Activated T-cell treated with anti-CD3 and anti-CD28 coated beads for 4 hours (primary cell): ENCODE data around the gene LYPD6B.

Experiments used
- DNase-seq: peaks from one replicate; pipeline ENCODE4 v3.0.0-alpha.2; 2020

The LYPD6B gene

DNA sequence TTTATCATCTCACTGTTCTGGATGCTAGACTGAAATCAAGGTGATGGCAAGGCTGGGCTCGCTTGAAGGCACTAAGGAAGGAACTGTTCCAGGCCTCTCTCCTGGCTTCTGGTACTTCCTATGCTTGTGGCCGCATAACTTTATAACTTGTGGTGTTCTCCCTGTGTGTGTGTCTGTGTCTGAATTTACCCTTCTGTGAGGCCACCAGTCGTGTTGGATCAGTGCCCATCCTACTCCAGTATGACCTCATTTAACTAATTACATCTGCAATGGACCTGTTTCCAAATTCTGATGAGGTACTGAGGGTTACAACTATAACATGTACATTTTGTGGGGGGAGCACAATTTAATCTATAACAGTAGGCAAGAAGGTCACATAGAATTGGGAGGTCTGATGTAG lies 41.6 kb downstream of the LYPD6B start:
- DNase-seq = no peak

DNA sequence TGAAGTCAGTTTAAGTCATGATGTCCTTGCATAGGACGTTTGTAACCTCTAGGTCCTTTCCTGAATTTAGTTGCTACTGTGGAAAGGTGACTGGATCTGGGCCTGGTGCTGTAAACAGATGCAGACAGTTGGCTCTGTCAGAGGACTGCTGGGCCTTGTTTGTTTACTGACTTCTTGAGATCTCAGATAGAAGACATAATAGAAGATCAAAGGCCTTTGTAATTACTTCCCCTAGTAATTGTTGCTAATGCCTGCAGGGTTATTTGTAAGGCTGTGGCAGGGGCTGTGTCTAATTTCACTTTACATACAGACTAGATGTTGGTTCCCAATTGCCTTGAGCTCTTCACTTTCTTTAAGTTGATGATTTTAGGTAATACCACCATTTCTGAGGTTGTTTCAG lies 42.5 kb downstream of the LYPD6B start:
- DNase-seq = no peak

DNA sequence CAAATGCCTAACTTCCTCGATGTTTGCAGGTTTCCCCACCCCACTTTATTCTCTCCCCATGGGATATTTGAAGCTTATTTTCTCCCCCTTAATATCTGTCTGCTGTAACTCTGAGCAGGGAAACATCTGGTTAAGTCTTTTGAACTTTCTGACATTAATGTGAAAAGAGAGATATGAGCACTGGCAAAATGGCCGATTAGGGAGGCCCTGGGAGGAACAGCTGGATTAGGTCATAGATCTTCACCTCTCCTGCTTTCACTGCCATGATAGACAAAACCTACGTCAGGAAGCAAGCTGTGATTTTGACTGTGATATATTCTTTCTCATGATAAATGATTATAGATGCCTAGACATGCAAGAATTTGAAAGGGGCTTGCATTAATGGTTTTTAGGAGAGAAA lies 43.6 kb downstream of the LYPD6B start:
- no peak for DNase-seq

DNA sequence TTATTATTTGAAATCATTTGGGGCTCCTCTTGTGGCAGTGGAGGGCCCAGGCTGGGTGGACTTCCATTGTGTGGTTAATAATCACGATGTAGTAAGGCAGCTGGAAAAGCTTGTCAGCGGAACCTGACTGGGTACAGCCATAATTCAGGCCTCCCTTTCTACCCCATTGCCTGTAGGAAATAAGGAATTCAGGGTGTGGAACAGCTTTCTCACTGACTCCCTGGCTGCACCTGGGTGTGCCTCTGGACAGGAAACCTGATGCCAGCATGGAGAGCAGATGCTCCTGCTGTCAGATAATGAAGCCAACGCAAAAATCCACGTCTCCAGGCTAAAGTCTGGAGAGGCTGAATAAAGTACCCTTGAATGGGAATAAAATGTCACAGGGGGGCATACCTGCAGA lies 44.2 kb downstream of the LYPD6B start:
- no peak for DNase-seq

DNA sequence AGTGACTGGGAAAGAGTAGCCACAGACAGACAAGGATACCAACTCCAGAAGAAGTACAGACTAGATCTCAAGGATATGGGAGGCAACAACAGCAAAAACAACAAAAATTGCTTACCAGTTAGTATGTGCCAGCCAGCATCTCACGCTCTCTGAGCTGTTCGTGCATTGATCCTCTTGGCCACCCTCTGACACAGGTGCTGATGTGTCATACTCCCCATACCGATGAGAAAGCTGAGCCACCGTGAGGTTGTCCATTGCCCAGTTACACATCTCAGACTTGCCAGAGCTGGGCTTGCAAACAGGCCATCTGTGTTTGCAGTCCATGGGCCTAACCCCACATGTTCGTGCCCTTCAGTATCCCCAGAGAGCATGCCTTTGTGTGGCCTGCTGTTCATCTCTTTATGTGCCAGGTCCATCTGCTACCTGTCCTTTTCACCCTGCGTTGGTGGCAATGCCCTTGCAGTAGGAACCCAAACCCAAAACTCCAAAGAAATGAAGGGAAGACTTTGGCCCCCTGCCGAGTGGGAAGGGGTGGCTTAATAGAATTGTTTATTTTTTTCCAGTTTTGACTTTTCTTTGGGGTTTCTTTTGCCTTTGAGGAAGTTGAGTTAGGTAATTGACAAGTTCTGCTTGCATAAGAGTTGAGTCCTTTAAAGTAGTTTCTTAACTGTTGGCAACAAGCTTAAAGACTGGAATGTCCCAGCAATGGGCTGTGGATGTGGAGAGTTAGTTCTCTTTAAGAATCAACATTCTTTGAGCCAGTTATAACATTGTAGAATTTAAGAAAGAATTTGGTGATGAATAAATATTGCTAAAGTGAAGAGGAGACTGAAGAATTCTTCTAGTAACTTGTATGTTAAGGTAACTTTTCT lies 46.7 kb downstream of the LYPD6B start:
- DNase-seq = no peak

DNA sequence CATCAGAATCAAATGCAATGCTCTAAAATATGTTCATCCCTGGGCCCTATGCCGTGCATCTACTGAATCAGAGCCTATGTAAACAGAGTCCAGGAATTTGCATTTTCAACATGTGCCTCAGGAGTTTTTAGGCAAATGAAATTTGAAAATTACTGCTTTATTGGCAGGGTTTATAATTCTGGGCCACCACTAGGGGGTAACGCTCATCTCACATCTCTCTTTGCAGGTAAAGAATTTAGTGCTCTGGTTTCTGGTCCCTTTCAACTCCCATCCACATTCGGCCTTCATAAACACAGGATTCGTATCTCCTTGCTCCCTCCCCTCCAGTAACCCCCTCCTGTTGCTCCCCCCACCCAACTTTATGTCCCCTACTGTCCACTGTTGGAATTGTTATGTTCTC lies 49.3 kb downstream of the LYPD6B start:
- no peak for DNase-seq

DNA sequence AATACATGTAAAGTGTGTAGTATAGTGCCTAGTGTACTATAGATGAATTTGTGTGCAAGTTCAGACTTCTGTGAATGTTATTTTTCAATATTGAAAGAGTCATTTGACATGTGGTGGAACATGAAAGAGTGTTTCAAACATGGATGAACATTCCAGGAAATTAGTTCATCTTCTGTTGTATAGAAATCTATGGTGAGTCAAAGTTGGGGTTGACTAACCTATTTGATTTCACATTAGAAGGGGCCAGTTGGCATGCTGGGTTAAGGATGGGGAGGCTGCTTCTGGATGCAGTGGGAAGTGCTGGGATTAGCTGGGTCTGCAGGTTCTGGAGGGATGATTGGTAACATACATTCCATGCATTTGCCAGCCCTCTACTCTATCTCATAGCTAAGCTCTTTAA lies 50.6 kb downstream of the LYPD6B start:
- no peak for DNase-seq

DNA sequence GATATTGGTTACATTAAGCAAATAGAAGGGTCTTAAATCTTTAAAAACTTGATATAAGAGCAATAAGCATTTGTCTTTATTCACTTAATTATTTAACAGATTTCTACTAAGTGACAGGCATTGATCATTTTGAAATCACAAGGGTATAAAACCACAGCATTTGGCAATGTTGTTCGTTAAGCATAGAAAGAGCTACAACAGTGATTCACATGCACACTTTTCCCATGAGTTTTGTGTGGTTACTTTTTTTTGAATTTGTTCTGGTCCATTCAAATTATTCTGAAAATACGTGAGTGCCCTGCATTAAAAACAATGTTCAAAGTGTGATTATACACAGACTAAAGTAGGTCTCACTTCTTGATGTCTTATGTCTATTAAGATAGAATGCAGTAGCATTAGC lies 52.2 kb downstream of the LYPD6B start:
- no peak for DNase-seq

DNA sequence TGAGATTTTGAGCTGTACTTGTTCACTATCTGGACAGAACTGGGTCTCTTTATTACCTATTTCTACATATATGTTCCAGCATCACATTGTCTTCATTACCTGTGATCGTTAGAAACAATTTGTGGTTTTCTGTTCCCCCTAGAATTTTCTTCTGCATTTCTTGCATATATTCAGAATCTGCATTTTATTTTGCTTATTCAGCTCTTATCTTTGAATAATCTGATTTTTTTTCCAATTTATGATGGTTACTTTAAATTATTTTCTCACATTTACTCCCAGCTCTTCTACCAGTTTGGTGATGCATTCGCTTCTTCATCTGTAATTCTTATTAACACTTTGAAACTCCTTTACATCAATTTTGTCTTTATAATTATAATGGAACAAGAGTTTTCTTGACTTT lies 55.1 kb downstream of the LYPD6B start:
- DNase-seq = no peak

DNA sequence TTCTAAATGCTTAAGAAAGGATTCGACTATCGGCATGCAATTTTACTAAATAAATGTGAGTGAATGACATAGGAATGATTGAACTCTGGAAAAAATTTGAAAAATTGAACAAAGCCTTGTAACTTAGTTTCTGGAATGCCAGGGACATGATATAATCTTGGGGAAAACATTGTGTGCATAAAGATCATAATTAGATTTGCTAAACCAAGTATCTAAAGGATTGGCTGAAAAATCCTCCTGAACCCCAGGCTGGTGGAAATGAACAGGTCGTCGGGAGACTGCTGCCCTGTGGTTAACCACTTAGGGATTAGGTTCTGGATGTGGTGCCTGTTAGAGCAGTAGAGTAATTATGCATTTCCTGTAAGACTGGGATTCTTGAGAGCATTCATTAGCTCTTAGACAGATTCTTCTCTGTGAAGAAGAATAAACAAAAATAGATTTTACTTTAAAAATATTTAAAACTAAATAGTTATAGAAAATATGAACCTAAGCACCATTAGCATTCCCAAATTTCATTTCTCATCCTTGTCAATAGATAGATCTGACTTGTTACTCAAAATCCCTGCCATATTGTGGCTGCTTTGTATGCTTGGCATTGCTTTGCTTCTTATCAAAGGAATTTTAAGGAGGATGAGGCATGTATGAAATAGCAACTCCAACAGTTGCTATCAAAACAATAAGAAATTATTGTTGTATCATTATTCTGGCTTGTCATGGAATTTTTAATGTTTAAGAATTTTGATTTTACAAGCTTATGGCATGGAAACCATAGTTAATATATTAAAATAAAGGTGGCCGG lies 55.9 kb downstream of the LYPD6B start:
- DNase-seq = no peak

DNA sequence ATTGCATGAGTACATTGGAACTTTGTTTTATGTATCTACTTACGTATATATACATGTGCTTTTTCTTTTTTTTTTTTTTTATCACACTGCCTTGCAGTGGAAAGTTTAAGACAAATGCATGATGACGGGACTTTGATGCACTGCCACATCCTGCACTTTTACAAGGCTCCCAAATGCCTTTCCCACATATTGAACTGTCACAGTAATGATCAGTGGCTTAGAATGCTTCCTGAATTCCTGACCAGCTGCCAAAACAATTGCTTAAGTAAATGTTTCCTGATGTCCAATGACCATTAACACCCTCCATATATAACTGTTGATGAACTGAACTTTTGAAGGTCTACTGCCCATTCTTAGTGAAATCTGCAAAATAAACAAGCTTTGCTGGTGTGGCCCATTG lies 60.2 kb downstream of the LYPD6B start:
- DNase-seq = no peak

DNA sequence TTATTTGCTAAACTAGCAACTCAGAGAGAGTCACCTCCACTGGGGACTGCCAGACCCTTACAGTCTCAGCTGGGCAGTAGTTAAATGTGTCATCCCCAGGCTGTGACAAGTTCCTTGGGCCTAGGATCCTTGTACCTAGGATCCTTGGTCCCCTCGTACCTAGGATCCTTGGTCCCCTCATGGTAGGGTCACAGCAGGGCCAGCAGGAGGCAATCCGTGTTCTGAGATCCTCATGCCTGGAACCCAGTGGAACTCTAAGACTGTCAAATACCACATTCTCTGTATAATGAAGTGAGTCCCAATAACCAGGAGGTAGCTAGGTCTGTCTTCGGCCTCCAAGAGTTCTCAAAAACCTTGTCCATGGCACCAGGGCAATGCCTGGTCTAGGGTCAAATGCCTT lies 60.8 kb downstream of the LYPD6B start:
- DNase-seq = no peak

DNA sequence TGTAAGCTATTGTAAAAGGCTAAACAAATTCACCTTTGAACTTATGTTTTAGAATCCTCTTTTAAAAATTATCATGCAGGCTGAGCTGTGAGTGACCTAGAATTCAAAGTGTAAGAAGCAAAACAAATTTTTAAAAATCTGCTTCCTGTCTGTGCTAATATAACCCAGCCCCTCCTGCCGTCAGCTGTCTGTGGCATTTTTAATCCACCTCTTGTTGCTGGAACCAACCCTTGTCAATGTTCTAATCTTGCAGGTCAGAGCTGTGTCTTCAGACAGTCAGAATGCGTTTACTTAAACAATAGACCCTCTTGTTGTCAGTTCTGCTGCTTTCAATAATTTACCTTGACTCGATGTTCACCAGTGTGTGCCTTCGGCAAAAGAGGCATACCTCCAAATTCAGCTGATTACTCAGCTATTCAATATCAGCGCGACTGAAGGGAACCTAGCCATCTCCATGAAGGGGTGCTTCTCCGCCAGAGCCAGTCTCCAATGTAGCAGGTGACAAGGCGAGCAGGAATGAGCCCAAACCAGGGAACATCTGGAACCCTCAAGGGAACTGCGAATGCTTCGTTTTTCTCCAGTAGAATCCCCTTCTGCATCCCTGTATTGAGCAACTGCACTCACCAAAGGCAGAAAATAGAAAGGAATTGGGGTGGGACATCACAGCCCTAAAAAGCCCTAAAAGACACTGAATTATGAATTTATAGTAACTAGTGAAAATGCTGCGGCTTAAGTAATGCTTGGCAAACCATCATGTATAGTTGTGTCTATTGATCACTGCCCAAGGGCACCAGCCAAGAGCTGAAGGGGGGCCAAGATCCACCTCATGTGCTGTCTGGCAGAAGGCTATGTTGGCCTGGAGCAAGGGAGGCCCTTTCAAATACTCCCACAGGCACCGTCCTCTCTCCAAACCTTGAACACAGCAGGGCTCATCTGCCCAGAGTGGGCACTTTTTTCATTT lies 62.5 kb downstream of the LYPD6B start:
- DNase-seq = no peak

DNA sequence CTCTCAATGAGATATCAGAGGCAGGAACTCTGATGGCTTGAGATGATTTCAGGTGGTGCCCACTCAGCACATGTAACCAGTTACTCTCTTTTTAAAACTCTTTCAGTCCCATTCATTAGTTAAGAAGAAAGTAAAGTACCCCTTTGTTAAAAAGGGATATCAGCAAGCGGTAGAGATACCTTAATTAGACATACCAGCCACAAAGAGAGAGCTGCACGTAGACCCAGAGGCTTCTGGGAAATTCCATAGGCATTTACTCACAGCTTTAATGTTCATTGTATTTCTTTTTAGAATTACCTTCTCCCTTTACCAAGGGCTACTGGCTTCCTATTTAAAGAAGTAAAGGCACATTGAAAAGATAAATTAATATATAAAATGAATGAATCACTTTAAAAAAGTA lies 63.3 kb downstream of the LYPD6B start:
- no peak for DNase-seq

DNA sequence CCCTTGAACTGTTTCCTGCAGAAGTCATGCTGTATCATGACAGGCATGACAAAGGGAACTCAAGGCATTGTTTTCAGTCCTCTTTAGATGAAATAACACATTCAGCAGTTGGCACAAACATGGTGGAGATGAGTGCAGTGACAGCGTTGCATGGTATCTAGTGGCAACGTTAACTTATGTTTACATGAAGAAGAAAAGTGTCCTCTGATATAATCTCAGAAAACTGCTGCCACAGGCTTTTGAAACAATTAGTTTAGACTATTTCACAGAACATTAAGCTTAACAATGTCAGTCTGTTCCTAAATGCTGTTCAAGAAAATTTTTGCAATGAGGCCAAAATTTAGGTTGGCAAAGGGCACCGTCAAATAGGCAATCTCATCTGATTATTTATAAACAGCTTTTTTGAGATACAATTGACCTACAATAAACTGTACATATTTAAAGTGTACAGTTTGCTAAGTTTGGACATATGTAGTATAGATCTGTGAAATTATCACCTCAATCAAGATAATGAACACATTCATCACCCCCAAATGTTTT lies 64.7 kb downstream of the LYPD6B start:
- no peak for DNase-seq

DNA sequence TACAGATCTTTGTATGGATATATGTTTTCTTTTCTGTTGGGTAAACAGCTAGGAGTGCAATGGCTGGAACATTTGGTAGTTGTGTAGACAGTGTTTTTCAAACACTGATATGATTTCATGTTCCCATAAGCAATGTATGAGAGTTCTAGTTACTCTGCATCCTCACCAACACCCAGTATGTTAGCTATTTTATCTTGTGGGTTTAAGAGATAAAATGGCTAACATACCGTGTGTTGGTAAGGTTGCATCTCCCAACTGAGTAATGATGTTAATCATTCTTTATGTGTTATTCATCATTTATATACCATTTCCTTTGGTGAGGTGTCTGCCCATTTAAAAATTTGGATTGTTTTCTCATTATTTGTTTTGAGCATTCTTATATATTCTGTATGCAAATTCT lies 65.7 kb downstream of the LYPD6B start:
- DNase-seq = no peak

DNA sequence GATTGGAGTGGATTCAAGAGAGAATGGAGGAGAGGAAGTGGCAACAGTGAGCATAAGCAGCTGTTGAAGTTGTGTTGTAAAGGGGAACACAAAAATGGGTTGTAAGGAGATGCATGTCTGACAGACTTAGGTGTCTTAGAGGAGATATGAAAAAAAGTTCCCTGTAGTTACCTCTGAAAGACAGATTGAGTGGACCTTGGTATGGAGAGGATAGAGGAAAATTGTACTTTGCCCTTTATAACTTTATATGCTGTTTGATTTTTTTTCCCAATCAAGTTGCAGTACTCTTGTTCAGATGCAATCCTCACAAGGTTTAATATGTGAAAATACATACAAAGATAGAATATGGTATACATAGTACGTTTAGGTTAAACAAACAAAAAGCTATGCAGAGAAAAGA lies 73.6 kb downstream of the LYPD6B start:
- no peak for DNase-seq

DNA sequence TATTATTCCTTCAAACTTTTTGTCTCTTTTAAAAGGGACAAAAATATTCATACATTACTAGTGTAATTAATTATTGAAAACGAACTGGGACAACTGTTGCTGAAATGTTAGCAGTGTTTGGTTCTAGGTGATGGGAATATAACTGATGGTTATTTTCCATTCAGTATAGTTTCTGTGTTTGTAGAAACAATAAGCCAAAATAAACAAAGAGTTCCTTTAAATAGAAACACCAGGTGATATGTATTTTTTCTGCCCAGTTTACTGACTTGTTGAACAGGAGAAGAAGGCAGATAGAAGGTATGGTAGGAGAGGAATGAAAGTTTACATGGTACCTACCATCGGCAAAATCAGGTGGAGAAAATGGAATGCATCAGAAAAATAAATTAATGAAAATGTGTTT lies 74.2 kb downstream of the LYPD6B start:
- DNase-seq = no peak

DNA sequence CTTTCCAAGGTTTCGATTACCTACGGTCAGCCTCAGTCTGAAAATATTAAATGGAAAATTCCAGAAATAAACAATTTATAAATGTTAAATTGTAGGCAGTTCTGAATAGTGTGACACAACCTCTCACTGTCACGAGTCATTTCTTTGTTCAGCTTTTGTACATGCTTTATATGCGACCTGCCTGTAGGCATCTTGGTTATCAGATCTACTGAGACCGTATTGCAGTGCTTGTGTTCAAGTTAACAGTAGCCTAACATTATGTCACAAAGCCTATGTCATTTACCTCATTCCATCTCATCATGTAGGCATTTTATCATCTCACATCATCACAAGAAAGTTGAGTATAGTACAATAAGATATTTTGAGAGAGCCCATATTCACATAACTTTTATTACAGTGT lies 77.3 kb downstream of the LYPD6B start:
- DNase-seq = no peak

DNA sequence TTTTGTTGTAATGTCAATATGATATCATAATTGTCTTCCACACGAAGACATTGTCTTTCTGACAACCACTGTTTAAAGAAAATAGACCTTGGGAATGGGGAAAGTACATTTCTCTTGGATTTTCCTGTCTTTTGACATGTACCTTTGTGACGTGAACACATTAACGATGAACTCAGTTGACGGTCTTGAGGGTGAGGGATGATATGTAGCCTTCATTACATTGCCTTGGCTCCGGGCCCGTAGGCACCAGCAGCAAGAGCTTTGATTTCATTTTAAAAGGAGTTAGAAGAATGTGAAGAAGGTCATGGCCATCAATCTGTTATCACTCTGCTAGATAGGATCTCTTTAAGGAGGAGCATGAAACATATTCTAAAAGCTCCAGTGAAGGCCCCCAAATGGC lies 80.9 kb downstream of the LYPD6B start:
- DNase-seq = no peak

DNA sequence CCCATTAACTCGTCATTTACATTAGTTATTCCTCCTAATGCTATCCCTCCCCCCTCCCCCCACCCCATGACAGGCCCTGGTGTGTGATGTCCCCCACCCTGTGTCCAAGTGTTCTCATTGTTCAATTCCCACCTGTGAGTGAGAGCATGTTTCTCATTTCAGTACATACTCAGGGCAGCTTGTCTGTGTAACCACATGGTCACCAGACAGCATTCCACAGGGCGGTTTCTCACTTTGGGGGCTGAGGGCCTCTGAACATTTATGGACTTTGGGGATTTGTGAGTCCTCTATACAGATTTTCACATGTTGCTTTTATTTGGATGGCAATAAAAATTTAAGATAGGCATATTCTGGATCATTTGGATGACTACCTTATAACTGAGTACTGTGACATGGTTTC lies 84.0 kb downstream of the LYPD6B start:
- no peak for DNase-seq

DNA sequence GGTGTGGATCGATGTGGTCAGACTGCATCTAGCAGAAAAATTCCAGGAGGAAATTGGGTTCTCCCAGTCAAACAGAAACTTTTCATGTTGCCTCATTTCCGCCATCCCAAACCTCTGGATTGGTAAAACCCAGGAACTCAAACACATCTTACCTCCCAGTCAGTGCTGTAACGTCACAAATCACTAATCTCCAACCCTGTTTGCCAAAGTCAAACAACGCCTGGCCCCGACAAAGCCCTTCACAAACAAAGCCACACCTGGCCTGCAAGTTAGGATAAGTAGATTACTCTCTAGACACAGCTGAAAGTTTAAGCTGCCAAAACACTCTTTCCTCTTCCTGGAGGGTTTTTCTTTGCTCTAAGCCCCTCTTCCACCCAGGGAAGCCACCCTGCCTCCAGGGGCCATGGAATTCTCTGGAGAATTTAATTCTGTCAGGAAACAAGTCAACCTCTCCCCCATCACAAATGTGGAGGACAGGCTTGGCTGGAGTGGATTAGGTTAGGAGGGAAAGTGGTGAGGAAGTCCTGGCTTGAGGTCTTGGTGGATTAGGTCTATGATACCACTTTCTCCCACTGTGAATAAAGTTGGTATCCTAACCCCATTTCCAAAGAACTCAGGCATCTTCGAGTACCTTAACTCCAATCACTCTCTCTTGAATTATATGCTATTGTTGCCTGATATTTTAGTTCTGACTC lies 86.7 kb downstream of the LYPD6B start:
- no peak for DNase-seq
